GM12892 (cell line): ENCODE measurements around the gene TYW1.
"Not testable (repeated sequence)": the region's sequence is repeated elsewhere in the genome, so short reads cannot be mapped to it uniquely, and the experiment has no call there.

Experiments
- POLR2A ChIP-seq: IDR thresholded peaks from 2 replicates; pipeline ENCODE4 v1.6.1; 2011; ENCODE audit warnings: low read depth, low read length, control low read depth
- POLR2AphosphoS5 ChIP-seq: IDR thresholded peaks from 2 replicates; pipeline ENCODE4 v1.6.1; 2011; ENCODE audit warnings: low read depth, low read length, control low read depth
- TAF1 ChIP-seq: IDR thresholded peaks from 2 replicates; pipeline ENCODE4 v1.6.1; 2011; ENCODE audit warnings: low read depth, mild to moderate bottlenecking, control low read depth, low read length, borderline replicate concordance

DNA sequence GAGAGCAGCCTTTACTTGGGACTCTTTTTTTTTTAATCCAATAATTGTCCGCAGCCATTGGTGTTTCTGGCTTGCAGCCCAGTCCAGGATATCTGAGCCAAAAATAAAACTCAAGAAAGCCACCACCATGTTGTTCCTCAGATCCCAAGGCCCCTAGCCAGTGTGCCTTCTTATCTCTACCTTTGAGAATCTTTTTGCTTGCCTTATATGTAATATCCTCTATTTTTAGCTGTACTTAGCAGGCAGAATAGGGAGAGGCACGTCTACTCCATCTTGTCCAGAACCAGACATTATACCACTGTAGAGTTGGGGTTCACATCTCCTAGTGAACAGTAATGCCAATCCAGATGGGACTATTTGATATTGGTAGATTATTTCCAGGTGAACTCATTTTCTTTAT is 209.1 kb downstream of the TYW1 start:
- not testable (repeated sequence) for TF ChIP-seq POLR2AphosphoS5, POLR2A, TAF1
